Measurements from ENCODE around the gene IFITM10.

IFITM10 gene

DNA sequence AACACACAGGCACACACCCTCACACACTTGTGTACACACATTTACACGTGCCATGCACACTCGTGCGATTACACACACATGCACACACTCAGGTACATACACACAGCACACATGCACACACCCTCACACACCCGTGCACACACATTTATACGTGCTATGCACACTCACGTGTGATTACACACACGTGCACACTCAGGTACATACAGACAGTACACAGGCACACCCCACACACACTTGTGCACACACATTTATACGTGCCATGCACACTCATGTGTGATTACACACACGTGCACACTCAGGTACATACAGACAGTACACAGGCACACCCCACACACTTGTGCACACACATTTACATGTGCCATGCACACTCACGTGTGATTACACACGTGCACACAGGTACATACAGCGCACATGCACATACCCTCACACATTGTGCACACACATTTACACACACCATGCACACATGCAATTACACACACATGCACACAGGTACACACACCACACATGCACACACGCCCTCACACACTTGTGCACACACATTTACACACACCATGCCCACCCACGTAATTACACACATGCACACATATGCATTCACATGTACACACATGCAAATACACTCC, 4.6 kb downstream of the IFITM10 start:
- H3K9me3 ChIP-seq (ENCODE audit: control insufficient read depth, insufficient read depth, low read length) = no peaks in the 10 kb centered on the region
- peaks cover 39% of the 10 kb centered on the region for H3K27me3 ChIP-seq (ENCODE audit: control insufficient read depth, insufficient read depth, low read length)
- H3K4me1 ChIP-seq (ENCODE audit: control insufficient read depth, insufficient read depth, low read length) = no peaks in the 10 kb centered on the region
- no peaks in the 10 kb centered on the region for H3K36me3 ChIP-seq (ENCODE audit: control insufficient read depth, insufficient read depth, low read length)
- H3K4me3 ChIP-seq (ENCODE audit: low read depth, low read length) = no peak overlapping the region
- H3K9ac ChIP-seq (ENCODE audit: low read depth, low read length) = no peak overlapping the region

DNA sequence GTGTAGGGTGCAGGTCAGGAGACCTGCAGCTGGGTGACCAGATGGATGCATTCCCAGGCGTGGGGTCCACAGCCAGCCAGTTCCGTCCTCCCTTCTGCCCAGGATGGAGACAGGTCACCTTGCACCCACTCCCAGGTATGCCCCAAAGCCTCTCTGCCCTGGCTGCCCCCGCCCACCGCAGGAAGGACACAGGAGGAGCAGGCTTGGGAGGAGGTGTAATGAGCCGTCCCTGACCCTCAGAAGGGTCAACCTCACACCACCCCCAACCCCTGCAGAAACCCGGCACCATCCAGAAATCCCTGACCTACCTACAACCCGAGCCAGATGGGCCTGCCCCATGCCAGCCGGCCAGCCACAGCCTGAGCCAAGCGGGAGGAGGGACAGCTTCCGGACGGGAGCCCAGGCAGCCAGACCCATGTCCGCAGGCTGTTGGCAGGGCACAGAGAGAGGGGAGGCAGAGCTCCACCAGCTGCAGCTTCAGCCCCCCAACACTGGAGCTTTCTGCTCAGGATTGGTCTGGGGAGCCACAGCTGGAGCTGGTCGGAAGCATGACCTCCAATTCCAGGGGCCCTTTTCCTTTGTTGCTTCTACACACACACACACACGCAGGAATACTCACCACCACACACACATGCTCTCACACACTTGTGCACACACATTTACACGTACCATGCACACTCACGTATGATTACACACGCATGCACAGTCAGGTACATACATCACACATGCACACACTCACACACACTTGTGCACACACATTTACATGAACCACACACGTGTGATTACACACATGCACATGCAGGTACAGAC, 5.3 kb downstream of the IFITM10 start:
- H3K9me3 ChIP-seq (ENCODE audit: control insufficient read depth, insufficient read depth, low read length) = no peaks in the 10 kb centered on the region
- H3K27me3 ChIP-seq (ENCODE audit: control insufficient read depth, insufficient read depth, low read length) = peaks cover 37% of the 10 kb centered on the region
- H3K4me3 ChIP-seq (ENCODE audit: low read depth, low read length) = no peak overlapping the region
- H3K9ac ChIP-seq (ENCODE audit: low read depth, low read length) = no peak overlapping the region
- no peaks in the 10 kb centered on the region for H3K36me3 ChIP-seq (ENCODE audit: control insufficient read depth, insufficient read depth, low read length)
- H3K4me1 ChIP-seq (ENCODE audit: control insufficient read depth, insufficient read depth, low read length) = no peaks in the 10 kb centered on the region

DNA sequence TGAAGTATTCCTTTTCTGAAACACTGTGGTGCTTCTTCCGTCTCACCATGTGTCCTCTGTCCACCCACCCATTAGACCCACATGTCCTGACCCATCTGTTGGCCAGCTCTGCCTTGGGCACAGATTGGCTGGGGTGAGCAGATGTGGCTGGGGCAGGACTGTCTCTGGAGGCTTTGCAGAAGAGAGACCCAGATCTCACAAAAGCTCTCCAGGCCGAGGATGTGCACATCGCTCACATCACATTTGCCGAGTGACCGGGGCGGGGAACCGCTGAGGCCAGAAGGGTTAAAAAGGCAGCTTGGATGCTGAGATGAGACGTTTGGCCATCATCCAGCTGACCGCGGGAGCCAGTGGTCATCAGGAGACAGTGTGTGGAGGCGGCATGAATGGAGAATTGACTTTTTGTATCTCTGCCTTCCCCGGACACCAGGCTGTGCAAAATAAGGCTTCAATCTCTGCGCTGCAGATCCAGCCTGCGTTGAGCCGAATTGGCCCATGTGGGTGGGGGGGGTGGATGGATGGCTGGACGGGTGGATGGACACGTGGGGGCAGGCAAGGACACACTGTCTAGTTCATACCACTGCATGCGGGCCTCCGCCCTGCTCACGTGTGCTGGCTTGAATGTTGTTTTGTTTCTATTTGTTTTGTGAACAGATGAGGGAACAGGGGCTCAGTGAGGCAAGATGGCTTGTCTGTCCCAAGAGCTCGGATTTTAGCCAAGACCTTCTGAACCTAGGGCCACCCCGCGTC, 6.1 kb downstream of the IFITM10 start:
- Histone ChIP-seq H3K27me3 (ENCODE audit: control insufficient read depth, insufficient read depth, low read length) (peaks cover 31% of the 10 kb centered on the region), H3K4me3 (ENCODE audit: low read depth, low read length) (no peak overlapping the region), H3K36me3 (ENCODE audit: control insufficient read depth, insufficient read depth, low read length) (no peaks in the 10 kb centered on the region), H3K9me3 (ENCODE audit: control insufficient read depth, insufficient read depth, low read length) (no peaks in the 10 kb centered on the region), H3K4me1 (ENCODE audit: control insufficient read depth, insufficient read depth, low read length) (no peaks in the 10 kb centered on the region), H3K9ac (ENCODE audit: low read depth, low read length) (no peak overlapping the region)

DNA sequence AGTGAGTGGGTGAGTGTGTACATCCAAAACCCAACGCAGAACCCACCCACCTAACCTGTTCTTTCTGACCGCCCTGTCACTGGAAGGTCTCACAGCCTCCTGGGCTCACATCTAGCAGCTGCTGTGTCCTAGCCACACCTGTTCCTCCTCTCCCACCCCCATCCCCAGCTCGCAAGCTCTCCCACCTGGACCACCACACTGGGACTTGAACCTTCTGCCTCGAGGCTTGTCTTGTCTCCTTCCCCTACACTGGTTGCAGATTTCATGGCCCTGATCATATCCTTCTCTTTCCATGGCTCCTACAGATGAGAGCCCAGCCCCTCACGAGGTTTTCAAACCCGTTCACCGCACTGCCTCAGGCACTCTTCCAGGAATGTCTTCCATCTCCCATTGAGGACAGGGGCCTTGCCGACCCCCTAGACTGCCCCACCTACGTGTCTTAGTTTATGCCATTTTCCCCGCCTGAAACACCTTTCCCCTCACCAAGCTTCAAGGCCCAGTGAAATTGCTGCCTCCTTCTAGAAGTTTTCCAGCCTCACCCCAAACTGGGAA, 6.7 kb downstream of the IFITM10 start:
- Histone ChIP-seq H3K4me1 (ENCODE audit: control insufficient read depth, insufficient read depth, low read length) (no peaks in the 10 kb centered on the region), H3K9me3 (ENCODE audit: control insufficient read depth, insufficient read depth, low read length) (no peaks in the 10 kb centered on the region), H3K4me3 (ENCODE audit: low read depth, low read length) (no peak overlapping the region)

DNA sequence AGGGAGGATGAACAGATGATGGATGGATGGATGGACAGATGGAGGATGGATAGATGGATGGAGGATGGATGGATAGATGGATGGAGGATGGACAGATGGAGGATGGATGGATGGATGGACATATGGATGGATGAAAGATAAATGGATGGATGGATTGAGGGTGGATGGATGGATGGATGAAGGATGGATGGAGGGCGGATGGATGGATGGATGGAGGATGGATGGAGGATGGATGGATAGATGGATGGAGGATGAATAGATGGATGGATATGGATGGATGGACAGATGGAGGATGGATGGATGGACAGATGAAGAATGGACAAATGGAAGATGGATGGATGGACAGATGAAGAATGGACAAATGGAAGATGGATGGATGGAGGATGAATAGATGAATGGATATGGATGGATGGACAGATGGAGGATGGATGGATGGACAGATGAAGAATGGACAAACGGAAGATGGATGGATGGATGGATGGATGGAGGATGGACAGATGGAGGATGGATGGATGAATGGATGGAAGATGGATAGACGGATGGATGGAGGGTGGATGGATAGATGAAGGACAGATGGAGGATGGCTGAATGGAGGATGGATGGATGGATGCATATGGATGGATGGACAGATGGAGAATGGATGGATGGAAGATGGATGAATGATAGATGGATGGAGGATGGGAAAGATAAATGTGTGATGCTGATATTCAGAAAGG, 7.4 kb downstream of the IFITM10 start:
- H3K27me3 ChIP-seq (ENCODE audit: control insufficient read depth, insufficient read depth, low read length) = peaks cover 23% of the 10 kb centered on the region
- H3K4me3 ChIP-seq (ENCODE audit: low read depth, low read length) = no peak overlapping the region

More for the DNA sequence above, 6.7 kb downstream of the IFITM10 start:
- Histone ChIP-seq H3K36me3 (ENCODE audit: control insufficient read depth, insufficient read depth, low read length) (no peaks in the 10 kb centered on the region), H3K9ac (ENCODE audit: low read depth, low read length) (no peak overlapping the region), H3K27me3 (ENCODE audit: control insufficient read depth, insufficient read depth, low read length) (peaks cover 29% of the 10 kb centered on the region)

DNA sequence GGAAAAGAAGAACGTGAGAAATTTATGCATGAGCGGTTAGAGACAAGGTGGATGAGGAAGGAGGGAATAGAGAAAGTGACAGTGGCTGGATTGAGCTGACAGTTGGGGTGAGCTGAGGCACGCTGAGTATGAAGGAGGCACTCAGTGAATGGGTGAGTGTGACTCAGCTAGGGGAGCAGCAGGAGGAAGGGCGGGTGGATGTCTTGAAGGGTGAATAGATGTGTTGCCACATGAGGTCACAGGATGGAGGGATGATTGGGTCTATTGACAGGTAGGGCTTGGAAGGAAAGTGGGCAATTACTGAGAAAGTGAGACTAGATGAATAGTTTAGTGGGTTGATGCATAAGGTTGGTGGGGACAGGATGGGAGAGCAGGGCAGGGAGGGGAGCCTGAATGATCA, 8.0 kb downstream of the IFITM10 start:
- Histone ChIP-seq H3K27me3 (ENCODE audit: control insufficient read depth, insufficient read depth, low read length) (peaks cover 18% of the 10 kb centered on the region), H3K4me1 (ENCODE audit: control insufficient read depth, insufficient read depth, low read length) (no peaks in the 10 kb centered on the region)

More for the DNA sequence above, 7.4 kb downstream of the IFITM10 start:
- H3K9me3 ChIP-seq (ENCODE audit: control insufficient read depth, insufficient read depth, low read length) = no peaks in the 10 kb centered on the region
- H3K36me3 ChIP-seq (ENCODE audit: control insufficient read depth, insufficient read depth, low read length) = no peaks in the 10 kb centered on the region
- H3K9ac ChIP-seq (ENCODE audit: low read depth, low read length) = no peak overlapping the region
- no peaks in the 10 kb centered on the region for H3K4me1 ChIP-seq (ENCODE audit: control insufficient read depth, insufficient read depth, low read length)

DNA sequence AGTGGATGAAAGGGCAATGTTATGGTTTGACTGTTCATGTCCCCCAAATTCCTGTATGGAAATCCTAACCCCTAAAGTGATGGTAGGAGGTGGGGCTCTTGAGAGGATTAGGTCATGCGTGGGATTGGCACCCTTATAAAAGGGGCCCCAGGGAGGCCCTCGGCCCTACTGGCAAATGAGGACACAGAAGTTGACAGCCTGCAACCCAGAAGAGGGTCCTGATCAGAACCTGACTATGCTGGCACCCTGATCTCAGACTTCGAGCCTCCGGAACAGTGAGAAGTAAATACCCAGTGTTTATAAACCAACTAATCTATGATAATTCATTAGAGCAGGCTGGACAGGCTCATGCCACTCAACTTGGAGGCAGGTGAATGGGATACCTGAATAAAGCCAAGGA, 8.7 kb downstream of the IFITM10 start:
- Histone ChIP-seq H3K27me3 (ENCODE audit: control insufficient read depth, insufficient read depth, low read length) (peaks cover 14% of the 10 kb centered on the region), H3K36me3 (ENCODE audit: control insufficient read depth, insufficient read depth, low read length) (no peaks in the 10 kb centered on the region), H3K9ac (ENCODE audit: low read depth, low read length) (no peak overlapping the region), H3K4me3 (ENCODE audit: low read depth, low read length) (no peak overlapping the region), H3K4me1 (ENCODE audit: control insufficient read depth, insufficient read depth, low read length) (no peaks in the 10 kb centered on the region), H3K9me3 (ENCODE audit: control insufficient read depth, insufficient read depth, low read length) (no peaks in the 10 kb centered on the region)

More for the DNA sequence above, 8.0 kb downstream of the IFITM10 start:
- no peak overlapping the region for H3K4me3 ChIP-seq (ENCODE audit: low read depth, low read length)
- no peaks in the 10 kb centered on the region for H3K9me3 ChIP-seq (ENCODE audit: control insufficient read depth, insufficient read depth, low read length)
- no peaks in the 10 kb centered on the region for H3K36me3 ChIP-seq (ENCODE audit: control insufficient read depth, insufficient read depth, low read length)
- no peak overlapping the region for H3K9ac ChIP-seq (ENCODE audit: low read depth, low read length)

DNA sequence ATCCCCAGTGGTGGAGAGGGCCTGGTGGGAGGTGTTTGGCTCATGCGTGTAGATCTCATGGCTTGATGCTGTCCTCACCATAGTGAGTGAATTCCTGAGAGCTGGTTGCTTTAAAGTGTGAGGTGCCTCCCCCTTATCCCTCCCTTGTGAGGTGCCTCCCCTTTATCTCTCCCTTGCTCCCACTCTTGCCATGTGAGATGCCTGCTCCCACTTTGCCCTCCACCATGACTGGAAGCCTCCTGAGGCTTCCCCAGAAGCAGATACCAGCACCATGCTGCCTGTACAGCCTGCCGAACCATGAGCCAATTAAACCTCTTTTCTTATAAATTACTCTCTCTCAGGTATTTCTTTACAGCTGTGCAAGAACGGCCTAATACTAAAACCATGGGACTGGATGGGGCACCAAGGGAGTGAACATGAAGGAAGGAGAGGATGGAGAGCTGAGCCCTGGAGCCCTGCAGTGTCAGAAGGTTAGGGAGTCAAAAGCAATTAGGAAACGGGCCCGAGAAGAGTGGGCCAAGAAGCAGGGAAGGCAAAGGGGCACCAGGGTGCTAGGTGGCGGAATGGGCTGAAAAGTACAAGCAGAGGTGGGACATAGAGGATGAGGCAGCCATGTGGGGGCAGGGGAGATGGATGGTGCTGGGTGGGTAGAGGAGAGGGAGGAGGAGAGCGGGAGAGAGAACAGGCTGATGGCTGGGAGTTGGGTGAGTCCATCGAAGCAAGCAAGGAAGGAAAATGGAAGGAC, 9.4 kb downstream of the IFITM10 start:
- Histone ChIP-seq H3K4me3 (ENCODE audit: low read depth, low read length) (no peak overlapping the region), H3K4me1 (ENCODE audit: control insufficient read depth, insufficient read depth, low read length) (no peaks in the 10 kb centered on the region), H3K9me3 (ENCODE audit: control insufficient read depth, insufficient read depth, low read length) (no peaks in the 10 kb centered on the region), H3K27me3 (ENCODE audit: control insufficient read depth, insufficient read depth, low read length) (peaks cover 15% of the 10 kb centered on the region), H3K36me3 (ENCODE audit: control insufficient read depth, insufficient read depth, low read length) (no peaks in the 10 kb centered on the region), H3K9ac (ENCODE audit: low read depth, low read length) (no peak overlapping the region)

DNA sequence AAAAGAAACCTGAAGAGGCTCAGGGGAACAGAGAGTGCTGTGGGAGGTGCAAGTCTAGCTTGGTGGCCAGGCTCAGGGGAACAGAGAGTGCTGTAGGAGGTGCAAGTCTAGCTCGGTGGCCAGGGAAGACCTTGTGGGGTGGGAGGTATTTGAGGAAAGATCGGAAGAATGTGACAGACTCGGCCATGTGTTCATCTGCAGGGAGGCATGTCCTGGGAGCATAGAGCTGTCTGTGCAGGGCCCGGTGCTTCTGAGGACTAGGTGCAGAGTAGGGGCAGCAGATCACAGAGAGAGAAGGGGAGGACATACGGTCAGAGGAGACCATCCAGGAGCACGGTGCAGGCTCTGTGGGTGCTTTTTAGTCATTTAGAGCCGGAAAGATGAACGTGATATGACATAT, 10.8 kb downstream of the IFITM10 start:
- no peaks in the 10 kb centered on the region for H3K36me3 ChIP-seq (ENCODE audit: control insufficient read depth, insufficient read depth, low read length)
- no peak overlapping the region for H3K4me3 ChIP-seq (ENCODE audit: low read depth, low read length)
- H3K9me3 ChIP-seq (ENCODE audit: control insufficient read depth, insufficient read depth, low read length) = no peaks in the 10 kb centered on the region
- H3K4me1 ChIP-seq (ENCODE audit: control insufficient read depth, insufficient read depth, low read length) = no peaks in the 10 kb centered on the region
- no peak overlapping the region for H3K9ac ChIP-seq (ENCODE audit: low read depth, low read length)
- peaks cover 15% of the 10 kb centered on the region for H3K27me3 ChIP-seq (ENCODE audit: control insufficient read depth, insufficient read depth, low read length)

DNA sequence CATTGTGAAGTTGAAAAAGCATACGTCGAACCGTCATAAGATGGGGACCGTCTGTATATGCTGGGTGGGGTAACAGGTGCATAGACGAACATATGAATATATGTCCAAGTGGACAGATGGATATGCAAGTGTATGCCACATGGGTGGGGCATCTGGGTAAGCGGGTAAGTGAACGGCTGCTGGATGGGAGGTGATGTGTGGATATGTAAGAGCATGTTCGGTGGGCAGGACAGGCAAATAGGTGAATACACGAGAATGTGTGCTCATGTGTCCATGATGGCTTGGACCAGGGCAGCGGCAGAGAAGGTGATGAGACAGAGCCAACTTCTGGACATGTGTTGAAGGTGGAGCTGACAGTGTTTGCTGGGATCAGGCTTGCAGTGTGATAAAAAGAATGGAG, 12.0 kb downstream of the IFITM10 start:
- H3K9me3 ChIP-seq (ENCODE audit: control insufficient read depth, insufficient read depth, low read length) = no peaks in the 10 kb centered on the region
- peaks cover 12% of the 10 kb centered on the region for H3K27me3 ChIP-seq (ENCODE audit: control insufficient read depth, insufficient read depth, low read length)
- no peaks in the 10 kb centered on the region for H3K4me1 ChIP-seq (ENCODE audit: control insufficient read depth, insufficient read depth, low read length)
- no peak overlapping the region for H3K9ac ChIP-seq (ENCODE audit: low read depth, low read length)
- H3K4me3 ChIP-seq (ENCODE audit: low read depth, low read length) = no peak overlapping the region
- H3K36me3 ChIP-seq (ENCODE audit: control insufficient read depth, insufficient read depth, low read length) = no peaks in the 10 kb centered on the region
